Measurements from ENCODE around the gene HDAC7.

DNA sequence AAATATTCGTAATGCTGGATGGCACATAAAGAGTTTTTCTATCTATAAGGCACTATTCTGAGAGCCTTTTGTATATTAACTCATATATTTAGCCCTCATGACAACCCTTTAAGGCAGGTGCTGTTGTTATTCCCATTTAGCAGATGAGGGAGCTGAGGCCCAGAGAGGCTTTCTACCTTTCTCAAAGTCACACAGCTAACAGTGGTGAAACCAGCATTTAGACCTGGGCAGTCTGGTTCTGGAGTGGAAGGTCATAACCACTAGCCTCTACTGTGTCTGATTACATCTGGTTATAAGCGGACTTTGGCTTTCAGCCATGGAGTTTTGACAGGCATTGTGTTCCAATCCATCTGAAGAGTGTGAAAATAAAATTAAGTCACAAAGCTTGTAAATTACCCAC is 41.2 kb upstream of the HDAC7 start:
- TF ChIP-seq, protein P1, sequence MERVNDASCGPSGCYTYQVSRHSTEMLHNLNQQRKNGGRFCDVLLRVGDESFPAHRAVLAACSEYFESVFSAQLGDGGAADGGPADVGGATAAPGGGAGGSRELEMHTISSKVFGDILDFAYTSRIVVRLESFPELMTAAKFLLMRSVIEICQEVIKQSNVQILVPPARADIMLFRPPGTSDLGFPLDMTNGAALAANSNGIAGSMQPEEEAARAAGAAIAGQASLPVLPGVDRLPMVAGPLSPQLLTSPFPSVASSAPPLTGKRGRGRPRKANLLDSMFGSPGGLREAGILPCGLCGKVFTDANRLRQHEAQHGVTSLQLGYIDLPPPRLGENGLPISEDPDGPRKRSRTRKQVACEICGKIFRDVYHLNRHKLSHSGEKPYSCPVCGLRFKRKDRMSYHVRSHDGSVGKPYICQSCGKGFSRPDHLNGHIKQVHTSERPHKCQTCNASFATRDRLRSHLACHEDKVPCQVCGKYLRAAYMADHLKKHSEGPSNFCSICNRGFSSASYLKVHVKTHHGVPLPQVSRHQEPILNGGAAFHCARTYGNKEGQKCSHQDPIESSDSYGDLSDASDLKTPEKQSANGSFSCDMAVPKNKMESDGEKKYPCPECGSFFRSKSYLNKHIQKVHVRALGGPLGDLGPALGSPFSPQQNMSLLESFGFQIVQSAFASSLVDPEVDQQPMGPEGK (CRISPR knock-in tag; IDR thresholded peaks at IDR 0.05; ENCODE audit: borderline replicate concordance): no peak
- no peak for TF ChIP-seq ESRRG (CRISPR knock-in tag; IDR thresholded peaks at IDR 0.05)
- TF ChIP-seq, protein P2, sequence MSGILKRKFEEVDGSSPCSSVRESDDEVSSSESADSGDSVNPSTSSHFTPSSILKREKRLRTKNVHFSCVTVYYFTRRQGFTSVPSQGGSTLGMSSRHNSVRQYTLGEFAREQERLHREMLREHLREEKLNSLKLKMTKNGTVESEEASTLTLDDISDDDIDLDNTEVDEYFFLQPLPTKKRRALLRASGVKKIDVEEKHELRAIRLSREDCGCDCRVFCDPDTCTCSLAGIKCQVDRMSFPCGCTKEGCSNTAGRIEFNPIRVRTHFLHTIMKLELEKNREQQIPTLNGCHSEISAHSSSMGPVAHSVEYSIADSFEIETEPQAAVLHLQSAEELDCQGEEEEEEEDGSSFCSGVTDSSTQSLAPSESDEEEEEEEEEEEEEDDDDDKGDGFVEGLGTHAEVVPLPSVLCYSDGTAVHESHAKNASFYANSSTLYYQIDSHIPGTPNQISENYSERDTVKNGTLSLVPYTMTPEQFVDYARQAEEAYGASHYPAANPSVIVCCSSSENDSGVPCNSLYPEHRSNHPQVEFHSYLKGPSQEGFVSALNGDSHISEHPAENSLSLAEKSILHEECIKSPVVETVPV (CRISPR knock-in tag; IDR thresholded peaks at IDR 0.05): no peak
- no peak for TF ChIP-seq BACH2 (CRISPR knock-in tag; IDR thresholded peaks at IDR 0.05; ENCODE audit: borderline replicate concordance)
- TF ChIP-seq RARB (CRISPR knock-in tag; IDR thresholded peaks at IDR 0.05): no peak
- no peak for TF ChIP-seq ZFP30 (CRISPR knock-in tag; IDR thresholded peaks at IDR 0.05)
- TF ChIP-seq, protein P3, sequence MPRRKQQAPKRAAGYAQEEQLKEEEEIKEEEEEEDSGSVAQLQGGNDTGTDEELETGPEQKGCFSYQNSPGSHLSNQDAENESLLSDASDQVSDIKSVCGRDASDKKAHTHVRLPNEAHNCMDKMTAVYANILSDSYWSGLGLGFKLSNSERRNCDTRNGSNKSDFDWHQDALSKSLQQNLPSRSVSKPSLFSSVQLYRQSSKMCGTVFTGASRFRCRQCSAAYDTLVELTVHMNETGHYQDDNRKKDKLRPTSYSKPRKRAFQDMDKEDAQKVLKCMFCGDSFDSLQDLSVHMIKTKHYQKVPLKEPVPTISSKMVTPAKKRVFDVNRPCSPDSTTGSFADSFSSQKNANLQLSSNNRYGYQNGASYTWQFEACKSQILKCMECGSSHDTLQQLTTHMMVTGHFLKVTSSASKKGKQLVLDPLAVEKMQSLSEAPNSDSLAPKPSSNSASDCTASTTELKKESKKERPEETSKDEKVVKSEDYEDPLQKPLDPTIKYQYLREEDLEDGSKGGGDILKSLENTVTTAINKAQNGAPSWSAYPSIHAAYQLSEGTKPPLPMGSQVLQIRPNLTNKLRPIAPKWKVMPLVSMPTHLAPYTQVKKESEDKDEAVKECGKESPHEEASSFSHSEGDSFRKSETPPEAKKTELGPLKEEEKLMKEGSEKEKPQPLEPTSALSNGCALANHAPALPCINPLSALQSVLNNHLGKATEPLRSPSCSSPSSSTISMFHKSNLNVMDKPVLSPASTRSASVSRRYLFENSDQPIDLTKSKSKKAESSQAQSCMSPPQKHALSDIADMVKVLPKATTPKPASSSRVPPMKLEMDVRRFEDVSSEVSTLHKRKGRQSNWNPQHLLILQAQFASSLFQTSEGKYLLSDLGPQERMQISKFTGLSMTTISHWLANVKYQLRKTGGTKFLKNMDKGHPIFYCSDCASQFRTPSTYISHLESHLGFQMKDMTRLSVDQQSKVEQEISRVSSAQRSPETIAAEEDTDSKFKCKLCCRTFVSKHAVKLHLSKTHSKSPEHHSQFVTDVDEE (CRISPR knock-in tag; IDR thresholded peaks at IDR 0.05): no peak
- TF ChIP-seq ARNTL (CRISPR knock-in tag; IDR thresholded peaks at IDR 0.05; ENCODE audit: borderline replicate concordance, low read depth): no peak
- TF ChIP-seq TCF4 (CRISPR knock-in tag; IDR thresholded peaks at IDR 0.05; ENCODE audit: borderline replicate concordance): no peak
- TF ChIP-seq TOX (CRISPR knock-in tag; IDR thresholded peaks at IDR 0.05; ENCODE audit: borderline replicate concordance): no peak
- no peak for TF ChIP-seq ZNF70 (CRISPR knock-in tag; IDR thresholded peaks at IDR 0.05)
- TF ChIP-seq GLIS3 (CRISPR knock-in tag; IDR thresholded peaks at IDR 0.05): no peak
